LNCAP (cell line): ENCODE measurements around the gene HSF4.

Source experiments
- CTCF ChIP-seq: fragments of 450-650 bp; IDR thresholded peaks from 2 replicates; pipeline ENCODE4 v1.5.1; 2017; ENCODE audit warnings: mild to moderate bottlenecking

HSF4 gene

GRCh38 chr16:67209565-67209964 is 45.0 kb downstream of the HSF4 start:
- TF ChIP-seq CTCF: no peak

DNA sequence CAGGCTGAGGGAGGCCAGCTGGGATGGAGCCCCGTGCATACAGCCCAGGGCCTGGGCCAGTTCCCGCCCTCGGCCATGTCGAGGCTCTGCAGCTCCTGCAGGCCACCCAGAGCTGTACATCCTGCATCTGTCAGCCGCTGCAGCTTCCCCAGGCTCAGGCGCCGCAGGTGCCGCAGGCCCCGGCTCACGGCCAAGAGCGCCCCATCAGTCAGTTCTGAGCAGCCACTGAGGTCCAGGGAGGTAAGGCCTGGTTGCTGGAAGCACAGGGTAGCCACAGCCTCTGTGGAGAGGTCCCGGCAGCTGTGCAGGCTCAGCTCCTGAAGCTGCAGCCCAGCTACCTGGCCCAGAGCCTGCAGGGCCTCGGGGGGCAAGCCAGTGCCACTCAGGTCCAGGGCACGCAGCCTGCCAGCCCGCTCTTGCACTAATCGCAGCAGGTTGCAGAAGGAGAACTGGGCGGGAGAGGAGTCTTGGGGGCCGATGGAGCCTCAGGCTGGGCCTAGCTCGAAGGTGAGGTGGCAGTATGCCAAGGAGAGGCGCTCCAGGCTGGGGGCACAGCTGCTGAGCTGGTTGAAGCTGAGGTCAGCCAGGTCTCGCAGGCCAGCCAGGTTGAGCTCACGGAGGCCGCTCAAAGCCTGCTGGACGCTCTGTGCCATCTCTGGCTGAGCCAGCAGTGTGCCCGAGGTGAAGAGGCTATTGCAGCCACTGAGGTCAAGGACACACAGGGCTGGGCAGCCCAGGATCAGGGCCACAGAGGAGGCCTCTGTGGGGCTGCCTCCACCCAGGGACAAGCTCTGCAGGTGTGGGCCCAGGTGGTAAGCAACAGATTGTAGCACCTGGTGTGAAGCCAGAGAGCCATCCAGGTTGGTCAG is 45.8 kb downstream of the HSF4 start:
- TF ChIP-seq CTCF: no peak

- TF ChIP-seq CTCF: no peak
Observed at GRCh38 chr16:67211674-67212073, 47.1 kb downstream of the HSF4 start.

DNA sequence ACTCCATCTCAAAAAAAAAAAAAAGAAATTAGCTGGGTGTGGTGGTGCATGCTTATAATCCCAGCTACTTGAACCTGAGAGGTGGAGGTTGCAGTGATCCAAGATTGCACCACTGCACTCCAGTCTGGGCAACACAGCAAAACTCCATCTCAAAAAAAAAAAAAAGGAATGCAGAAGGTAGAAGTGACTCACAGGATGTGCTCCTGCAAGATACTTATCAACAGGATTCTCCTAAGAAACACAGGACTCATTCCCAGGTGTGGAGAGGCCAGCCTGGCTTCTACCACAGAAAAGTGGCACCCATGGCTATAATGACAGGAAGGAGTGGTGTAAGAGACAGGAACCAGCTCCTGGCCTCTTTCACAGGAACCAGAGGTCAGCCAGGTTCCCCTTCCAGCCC is 48.2 kb downstream of the HSF4 start:
- no peak for TF ChIP-seq CTCF

DNA sequence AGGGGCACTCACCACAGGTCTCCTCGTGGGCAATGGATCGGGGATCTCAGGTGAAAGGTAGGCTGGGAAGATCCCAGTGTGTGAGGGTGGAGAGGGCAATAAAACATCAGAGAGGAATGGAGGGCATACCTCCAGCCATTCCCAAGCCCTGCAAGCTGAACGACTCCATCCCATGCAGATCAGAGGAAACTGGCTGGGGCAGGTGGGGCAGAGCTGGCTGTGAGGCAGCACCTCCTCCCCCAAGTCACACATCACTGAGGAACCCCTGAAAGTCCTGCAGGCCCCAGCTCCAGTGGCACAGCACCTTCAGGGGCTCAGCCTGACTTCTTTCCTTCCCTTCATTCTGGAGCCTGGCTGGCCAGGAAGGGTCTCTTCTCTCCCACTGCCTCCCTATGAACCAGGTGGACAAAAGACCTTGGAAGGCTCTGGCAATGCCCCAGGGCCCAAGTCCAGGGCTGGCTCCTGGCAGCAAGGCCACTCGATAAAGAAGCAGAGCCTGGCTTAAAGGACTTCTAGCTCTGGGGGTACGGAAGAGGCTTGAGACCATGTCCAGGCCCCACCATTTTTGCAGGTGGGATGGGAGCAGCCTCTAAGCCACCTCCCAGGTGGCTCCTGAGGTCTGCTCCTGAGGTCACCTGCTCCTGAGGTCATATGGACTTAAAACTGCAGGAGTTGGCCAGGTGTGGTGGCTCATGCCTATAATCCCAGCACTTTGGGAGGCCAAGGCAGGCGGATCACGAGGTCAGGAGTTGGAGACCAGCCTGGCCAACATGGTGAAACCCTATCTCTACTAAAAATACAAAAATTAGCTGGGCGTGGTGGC is 48.9 kb downstream of the HSF4 start:
- no peak for TF ChIP-seq CTCF

DNA sequence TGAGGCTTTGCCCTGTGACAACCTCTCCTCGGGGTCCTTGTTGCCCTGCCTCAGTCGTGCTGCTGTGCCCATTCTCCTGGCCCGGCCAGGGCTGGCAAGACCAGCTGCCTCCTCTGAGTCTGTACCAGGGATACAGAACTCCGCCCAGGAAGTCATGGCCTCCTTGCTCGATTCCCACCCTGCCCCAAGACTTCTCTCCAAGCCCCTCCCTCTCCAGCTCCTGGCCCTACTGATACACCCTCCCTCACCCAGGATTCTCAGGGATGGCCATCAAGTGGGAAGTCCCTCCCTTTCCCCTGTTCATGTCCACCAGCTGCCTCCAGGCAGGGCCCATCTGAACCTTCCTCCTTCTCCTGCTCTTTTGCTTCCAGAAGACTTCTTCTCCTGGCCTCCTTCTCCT is 51.2 kb downstream of the HSF4 start:
- no peak for TF ChIP-seq CTCF

DNA sequence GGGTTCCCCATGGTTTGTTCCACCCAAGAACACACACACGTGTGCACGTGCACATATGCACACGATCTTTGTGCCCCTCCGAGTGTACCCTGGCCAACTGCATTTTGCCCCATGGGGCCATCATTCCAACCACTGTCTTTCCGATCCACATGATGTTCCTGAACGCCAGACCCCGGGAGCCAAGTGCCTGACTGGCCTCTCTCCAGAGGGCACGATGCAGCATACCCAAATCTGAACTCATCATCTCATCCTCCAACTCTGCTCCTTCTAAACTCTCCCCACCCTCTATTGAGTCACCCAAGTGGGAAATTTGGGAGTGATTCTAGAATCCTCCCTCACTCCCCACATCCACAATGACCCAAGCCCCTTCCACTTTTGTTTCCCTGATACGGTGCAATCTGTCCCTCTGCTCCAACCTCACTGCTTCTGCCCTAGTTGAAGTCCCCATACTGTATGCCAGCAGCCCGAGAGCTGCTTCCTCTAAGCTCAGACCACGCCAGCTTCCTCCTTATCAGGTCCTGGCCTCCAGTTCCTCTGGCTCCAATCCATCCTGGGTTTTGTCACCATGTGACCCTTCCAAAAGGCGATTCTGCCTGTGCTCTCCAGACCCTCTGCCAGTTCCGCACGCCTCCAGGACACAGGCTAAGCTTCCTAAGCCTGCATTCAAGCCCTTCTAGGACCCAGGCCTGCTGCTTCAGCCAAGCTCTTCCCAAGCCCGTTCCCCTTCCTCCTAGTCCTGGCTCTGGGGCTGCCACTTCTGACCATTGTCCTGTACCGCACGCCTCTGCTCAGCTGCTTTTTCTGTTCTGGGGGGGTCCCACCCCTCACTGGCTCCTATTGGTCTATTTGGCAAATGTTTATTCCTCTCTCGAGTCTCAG is 52.3 kb downstream of the HSF4 start:
- TF ChIP-seq CTCF: no peak
